Tibial artery (tissue), 4 donors: Measurements from ENCODE around the gene MKLN1.

Experiments
- DNase-seq, 2 donors: peaks; one replicate each; pipeline ENCODE4 v3.0.0-alpha.2; 2019
- H3K27ac ChIP-seq, 2 donors: fragments of 200-600 bp; sonication (generic) in 1 of 2; 1 replicate in 1 of 2; 2 replicates in 1 of 2; pipeline ENCODE4 v1.5.1; 2018 to 2019; ENCODE audit warnings: mild to moderate bottlenecking in 1 of 2
- H3K27me3 ChIP-seq, 2 donors: fragments of 200-600 bp; sonication (generic) in 1 of 2; one replicate each; pipeline versions ENCODE4 v1.5.1 to v1.6.0; 2016 to 2019
- H3K36me3 ChIP-seq, 3 donors: fragments of 200-600 bp; sonication (generic) in 2 of 3; one replicate each; pipeline ENCODE4 v1.5.1; 2016 to 2019; ENCODE audit warnings: mild to moderate bottlenecking in 2 of 3
- H3K4me1 ChIP-seq, 4 donors: fragments of 200-600 bp; sonication (generic) in 2 of 4; 1 replicate in 3 of 4; 2 replicates in 1 of 4; pipeline ENCODE4 v1.5.1; 2016 to 2019
- H3K4me3 ChIP-seq, 2 donors: fragments of 200-600 bp; sonication (generic) in 1 of 2; 1 replicate in 1 of 2; 2 replicates in 1 of 2; pipeline ENCODE4 v1.5.1; 2018 to 2019; ENCODE audit warnings: mild to moderate bottlenecking in 2 of 2
- H3K9me3 ChIP-seq, 3 donors: fragments of 200-600 bp; sonication (generic) in 1 of 3; one replicate each; pipeline ENCODE4 v1.5.1; 2016 to 2019
- CTCF ChIP-seq, 2 experiments: fragments of 200-600 bp in 1 of 2; fragments of 450-650 bp in 1 of 2; IDR thresholded peaks; one replicate each; pipeline ENCODE4 v1.5.1; 2017 to 2019; ENCODE audit warnings: antibody characterized with exemption in 2 of 2, mild to moderate bottlenecking in 1 of 2, moderate library complexity in 1 of 2
- intact Hi-C: fragments of 100-400 bp; cut with DNase I; formaldehyde crosslinking; loops from one replicate; pipeline ENCODE4 v1.15.0; 2023; ENCODE audit warnings: low total_unique reads

The MKLN1 gene

GRCh38 chr7:131466735-131467365 lies 139.2 kb downstream of the MKLN1 start:
- H3K4me1 ChIP-seq, result peaks cover 0 to 14% (median 5%) of the 10 kb centered on the region in 4 donors
- DNase-seq, result no peak
- H3K27me3 ChIP-seq, result no peaks in the 10 kb centered on the region
- H3K36me3 ChIP-seq, result peaks cover 27 to 65% (median 49%) of the 10 kb centered on the region in 3 donors
- no peak for TF ChIP-seq CTCF (IDR thresholded peaks at IDR 0.05)
- no peaks in the 10 kb centered on the region for H3K9me3 ChIP-seq
- intact Hi-C loops, result no loop called here
- no peak overlapping the region for H3K4me3 ChIP-seq
- H3K27ac ChIP-seq, result no peak overlapping the region

- no peak overlapping the region for H3K27ac ChIP-seq
- intact Hi-C loops, result no loop called here
- H3K27me3 ChIP-seq, result no peaks in the 10 kb centered on the region
- no peak overlapping the region for H3K4me3 ChIP-seq
- H3K9me3 ChIP-seq, result no peaks in the 10 kb centered on the region
- DNase-seq, result no peak
- H3K4me1 ChIP-seq, result peaks cover 0 to 24% (median 10%) of the 10 kb centered on the region in 4 donors
- TF ChIP-seq CTCF (IDR thresholded peaks at IDR 0.05), result no peak
- H3K36me3 ChIP-seq, result peaks cover 27 to 56% (median 45%) of the 10 kb centered on the region in 3 donors
These were observed 140.1 kb downstream of the MKLN1 start for GRCh38 chr7:131467788-131468187.

DNA sequence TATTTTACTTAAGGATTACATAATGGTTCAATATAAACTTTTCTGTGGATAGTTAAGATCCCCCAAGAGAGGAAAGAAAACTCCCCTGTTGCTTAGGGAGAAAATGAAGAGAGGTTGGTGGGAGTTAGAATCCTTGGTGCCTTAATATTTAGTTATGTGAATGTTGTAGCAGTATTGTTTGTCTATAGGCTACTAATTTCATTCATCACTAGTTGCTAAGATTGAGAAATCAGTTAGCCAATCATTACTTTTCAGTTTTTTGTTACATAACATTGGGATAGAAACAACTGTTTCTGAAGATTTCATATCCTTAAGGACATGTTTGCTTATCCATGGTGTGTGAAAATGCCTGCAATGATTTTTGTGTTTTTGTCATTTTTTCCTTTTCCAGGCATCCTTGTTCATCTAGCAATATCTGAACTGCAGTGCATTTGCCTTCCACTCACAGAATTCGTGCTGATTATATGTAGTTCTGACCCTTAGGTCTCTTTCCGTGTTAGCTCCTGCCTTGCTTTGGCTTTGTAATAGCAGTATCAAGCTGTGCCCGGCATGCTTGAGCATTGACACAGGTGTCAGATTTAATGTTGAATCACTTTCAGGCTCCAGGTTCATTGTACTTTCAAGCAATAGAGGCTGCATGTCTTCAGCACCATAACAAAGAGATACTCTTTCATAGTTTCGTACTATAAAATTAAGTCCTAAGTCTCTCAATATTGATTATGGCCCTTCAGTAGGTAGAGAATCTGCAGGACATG lies 143.8 kb downstream of the MKLN1 start:
- DNase-seq, result no peak
- no peak for TF ChIP-seq CTCF (IDR thresholded peaks at IDR 0.05)
- H3K4me3 ChIP-seq, result no peak overlapping the region
- intact Hi-C loops, result no loop called here
- no peaks in the 10 kb centered on the region for H3K27me3 ChIP-seq
- peaks cover 11 to 44% (median 39%) of the 10 kb centered on the region in 3 donors for H3K36me3 ChIP-seq
- H3K4me1 ChIP-seq, result peaks cover 0 to 37% (median 10%) of the 10 kb centered on the region in 4 donors
- peak overlapping the region; percentile 22 to 71 for H3K27ac ChIP-seq
- H3K9me3 ChIP-seq, result no peaks in the 10 kb centered on the region

DNA sequence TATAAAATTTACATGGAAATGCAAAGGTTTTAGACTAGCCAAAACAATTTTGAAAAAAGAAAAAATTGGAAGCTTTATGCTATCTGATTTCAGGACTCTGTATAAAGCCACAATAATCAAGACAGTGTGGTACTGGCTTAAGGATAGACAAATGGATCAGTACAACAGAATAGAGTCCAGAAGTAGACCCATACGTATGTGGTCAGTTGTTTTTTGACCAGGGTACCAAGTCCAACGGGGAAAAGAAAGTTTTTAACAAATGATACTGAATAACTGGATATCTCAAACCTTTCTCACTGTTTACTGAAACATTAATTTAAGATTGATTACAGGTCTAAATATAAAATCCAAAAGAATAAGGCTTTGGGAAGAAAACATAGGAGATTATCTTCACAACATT lies 149.1 kb downstream of the MKLN1 start:
- H3K27ac ChIP-seq, result no peak overlapping the region
- no peak overlapping the region for H3K4me3 ChIP-seq
- peaks cover 6 to 24% (median 8%) of the 10 kb centered on the region in 3 donors for H3K36me3 ChIP-seq
- intact Hi-C loops, result no loop called here
- H3K27me3 ChIP-seq, result no peaks in the 10 kb centered on the region
- H3K9me3 ChIP-seq, result no peaks in the 10 kb centered on the region
- DNase-seq, result no peak
- peaks cover 0 to 36% (median 13%) of the 10 kb centered on the region in 4 donors for H3K4me1 ChIP-seq
- no peak for TF ChIP-seq CTCF (IDR thresholded peaks at IDR 0.05)

DNA sequence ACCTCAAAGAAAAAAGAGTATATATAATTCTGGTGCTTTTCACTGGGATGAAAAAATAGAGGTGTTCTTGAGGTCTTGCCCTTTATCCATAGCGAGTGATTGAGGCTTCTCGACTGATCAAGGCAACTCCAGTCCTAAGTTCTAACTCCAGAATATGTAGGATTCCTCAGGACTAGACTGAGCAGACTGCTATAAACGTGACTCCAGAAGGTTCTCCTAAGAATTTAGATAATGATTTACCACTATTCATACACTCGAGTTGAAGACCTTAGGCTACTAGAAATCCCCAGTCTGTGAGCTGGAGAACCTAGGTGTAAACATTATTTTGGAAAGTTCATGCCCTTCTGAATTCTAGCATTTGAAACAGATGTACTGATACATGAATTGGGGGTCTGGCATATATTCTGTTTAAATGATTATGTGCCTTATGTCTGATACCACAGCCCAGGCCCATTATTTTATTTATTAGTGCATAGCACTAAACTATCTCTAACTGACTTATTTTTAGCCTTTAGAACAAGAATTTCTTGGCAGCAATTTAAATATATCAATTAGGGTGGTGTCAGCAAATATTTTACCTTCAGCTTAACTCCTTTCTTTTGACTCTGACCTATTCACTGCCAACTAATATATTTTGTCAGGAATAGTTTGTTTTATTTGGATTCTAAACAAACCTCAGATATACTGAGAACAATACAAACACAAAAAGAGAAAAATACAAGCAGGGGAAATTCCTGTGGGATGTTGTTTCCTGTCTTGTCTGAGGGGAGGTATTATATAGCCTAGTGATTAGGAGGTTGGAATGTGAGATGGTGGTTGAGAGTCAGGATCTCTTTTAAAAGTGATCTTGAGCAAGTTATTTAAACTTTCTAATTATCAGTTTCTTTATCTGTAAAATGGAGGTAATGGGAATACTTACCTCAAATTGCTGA lies 153.0 kb downstream of the MKLN1 start:
- no peak overlapping the region for H3K27ac ChIP-seq
- H3K9me3 ChIP-seq, result no peaks in the 10 kb centered on the region
- no peak for TF ChIP-seq CTCF (IDR thresholded peaks at IDR 0.05)
- peaks cover 0 to 17% (median 8%) of the 10 kb centered on the region in 4 donors for H3K4me1 ChIP-seq
- no peak overlapping the region for H3K4me3 ChIP-seq
- peaks cover 0 to 20% (median 6%) of the 10 kb centered on the region in 3 donors for H3K36me3 ChIP-seq
- intact Hi-C loops, result no loop called here
- no peaks in the 10 kb centered on the region for H3K27me3 ChIP-seq
- no peak for DNase-seq
